Muscle of leg (tissue), 16 donors: ENCODE data around the gene TMPRSS11B. TPM values are rescaled to one million over a fixed set of nuclear protein-coding genes. Genes with fewer than 3 reads are reported as not detected.
"Not testable (repeated sequence)": the region's sequence is repeated elsewhere in the genome, so short reads cannot be mapped to it uniquely, and the experiment has no call there.

Experiments
- DNase-seq: peaks from one replicate; pipeline ENCODE4 v3.0.0; 2013
- H3K27ac ChIP-seq: one replicate; pipeline ENCODE4 v1.5.1; 2013; ENCODE audit warnings: mild to moderate bottlenecking, low read length, control low read depth
- H3K27me3 ChIP-seq: one replicate; pipeline ENCODE4 v1.6.1; 2013; ENCODE audit warnings: low read length; ENCODE audit not compliant: control insufficient read depth, insufficient read depth
- H3K36me3 ChIP-seq: one replicate; pipeline ENCODE4 v1.6.1; 2013; ENCODE audit warnings: low read length; ENCODE audit not compliant: control insufficient read depth, insufficient read depth
- H3K4me1 ChIP-seq: one replicate; pipeline ENCODE4 v1.6.1; 2013; ENCODE audit warnings: low read length; ENCODE audit not compliant: control insufficient read depth, insufficient read depth
- H3K4me3 ChIP-seq: one replicate; pipeline ENCODE4 v1.5.1; 2013; ENCODE audit warnings: low read length, control low read depth
- H3K9me3 ChIP-seq: replicated peaks from 2 replicates; pipeline ENCODE4 v1.6.1; 2013; ENCODE audit warnings: low read depth, low read length; ENCODE audit not compliant: control insufficient read depth
- WGBS: methylation state at CpG from one replicate; pipeline ENCODE4 v1.1.5; 2013; ENCODE audit warnings: missing lambda C conversion rate; ENCODE audit not compliant: insufficient coverage; 5-methylcytosine and 5-hydroxymethylcytosine counted together
- long read RNA-seq, 11 donors: transcript quantifications; one replicate each; lab custom pipeline, GENCODE V29; 2026
- polyA plus RNA-seq, 8 donors: library from polyadenylated mRNA; unstranded; fragments of 120-200 nt; gene quantifications; one replicate each; pipeline versions ENCODE4 v1.2.1 to v1.2.3, GENCODE V29; 2013; ENCODE audit warnings: inconsistent platforms in 1 of 8, low replicate concordance in 1 of 8; ENCODE audit not compliant: insufficient read length in 8 of 8, insufficient read depth in 1 of 8
- total RNA-seq: library from RNA; stranded (reverse); fragments of 120-200 nt; gene quantifications from one replicate; pipeline ENCODE4 v1.2.4, GENCODE V29; 2013

Gene TMPRSS11B
- not detected for total RNA-seq
- not detected for polyA plus RNA-seq
- long read RNA-seq, donor 1 = 0 reads
- long read RNA-seq, donor 2 = 0 reads
- long read RNA-seq, donor 3 = 0 reads
- long read RNA-seq, donor 4 = 0 reads
- long read RNA-seq, donor 5 = 0 reads
- long read RNA-seq, donor 6 = 0 reads
- long read RNA-seq, donor 7 = 0 reads
- long read RNA-seq, donor 8 = 0 reads
- long read RNA-seq, donor 9 = 0 reads
- long read RNA-seq, donor 10 = 0 reads
- long read RNA-seq, donor 11 = 0 reads

GRCh38 chr4:68245594-68245993 lies at the start of gene TMPRSS11B:
Gene TMPRSS11B, minus strand, starts transcription at chr4:68245694. Its CDS starts 136 bp downstream, at chr4:68245558.
- no peaks in the 10 kb centered on the region for H3K27me3 ChIP-seq
- WGBS = 91% methylated on average over 4 of the region's 6 CpGs
- H3K9me3 ChIP-seq = no peaks in the 10 kb centered on the region
- H3K4me1 ChIP-seq = no peaks in the 10 kb centered on the region
- no peak within 1 kb of the TSS for H3K27ac ChIP-seq
- no peak for DNase-seq
- no peaks in the 10 kb centered on the region for H3K36me3 ChIP-seq
- H3K4me3 ChIP-seq = no peak within 1 kb of the TSS

GRCh38 chr4:68291256-68291655 lies 45.8 kb upstream of the TMPRSS11B start:
- Histone ChIP-seq H3K4me1 (no peaks in the 10 kb centered on the region), H3K4me3 (no peak overlapping the region), H3K27me3 (no peaks in the 10 kb centered on the region), H3K9me3 (no peaks in the 10 kb centered on the region), H3K27ac (no peak overlapping the region), H3K36me3 (no peaks in the 10 kb centered on the region)
- no peak for DNase-seq
- no CpG with 5 or more reads among the region's 1 CpG for whole genome bisulfite sequencing

- Histone ChIP-seq H3K9me3 (no peaks in the 10 kb centered on the region), H3K4me1 (no peaks in the 10 kb centered on the region), H3K27me3 (no peaks in the 10 kb centered on the region), H3K4me3 (no peak overlapping the region), H3K27ac (no peak overlapping the region), H3K36me3 (no peaks in the 10 kb centered on the region)
- DNase-seq = no peak
- WGBS = no CpG with 5 or more reads among the region's 2 CpGs
Observed at GRCh38 chr4:68288393-68288740, 42.9 kb upstream of the TMPRSS11B start.

GRCh38 chr4:68287704-68288392 lies 42.4 kb upstream of the TMPRSS11B start:
- Histone ChIP-seq H3K4me1 (no peaks in the 10 kb centered on the region), H3K27ac (no peak overlapping the region), H3K27me3 (no peaks in the 10 kb centered on the region), H3K4me3 (no peak overlapping the region), H3K9me3 (no peaks in the 10 kb centered on the region), H3K36me3 (no peaks in the 10 kb centered on the region)
- no peak for DNase-seq
- WGBS = 60% methylated on average over 1 of the region's 3 CpGs

GRCh38 chr4:68283714-68284113 lies 38.2 kb upstream of the TMPRSS11B start:
- H3K4me1 ChIP-seq = no peaks in the 10 kb centered on the region
- H3K9me3 ChIP-seq = no peaks in the 10 kb centered on the region
- no peak for DNase-seq
- no peaks in the 10 kb centered on the region for H3K27me3 ChIP-seq
- no CpG with 5 or more reads among the region's 3 CpGs for WGBS
- no peak overlapping the region for H3K4me3 ChIP-seq
- no peak overlapping the region for H3K27ac ChIP-seq
- no peaks in the 10 kb centered on the region for H3K36me3 ChIP-seq

GRCh38 chr4:68283095-68283494 lies 37.6 kb upstream of the TMPRSS11B start:
- no peaks in the 10 kb centered on the region for H3K27me3 ChIP-seq
- no peaks in the 10 kb centered on the region for H3K4me1 ChIP-seq
- 95% methylated on average over 2 of the region's 2 CpGs for WGBS
- DNase-seq = no peak
- no peak overlapping the region for H3K4me3 ChIP-seq
- H3K27ac ChIP-seq = no peak overlapping the region
- H3K9me3 ChIP-seq = no peaks in the 10 kb centered on the region
- H3K36me3 ChIP-seq = no peaks in the 10 kb centered on the region

- H3K27me3 ChIP-seq, H3K4me3 ChIP-seq, H3K36me3 ChIP-seq, H3K9me3 ChIP-seq, H3K27ac ChIP-seq, DNase-seq, H3K4me1 ChIP-seq: not testable (repeated sequence)
- WGBS = 82% methylated on average over 3 of the region's 10 CpGs
Observed at GRCh38 chr4:68281796-68282740, 36.6 kb upstream of the TMPRSS11B start.

GRCh38 chr4:68278029-68278428 lies 32.5 kb upstream of the TMPRSS11B start:
- H3K27ac ChIP-seq = no peak overlapping the region
- no peak for DNase-seq
- H3K27me3 ChIP-seq = no peaks in the 10 kb centered on the region
- no peaks in the 10 kb centered on the region for H3K36me3 ChIP-seq
- 67% methylated on average over 1 of the region's 2 CpGs for WGBS
- no peaks in the 10 kb centered on the region for H3K9me3 ChIP-seq
- no peak overlapping the region for H3K4me3 ChIP-seq
- H3K4me1 ChIP-seq = no peaks in the 10 kb centered on the region

GRCh38 chr4:68277627-68278026 lies 32.1 kb upstream of the TMPRSS11B start:
- no peak for DNase-seq
- Histone ChIP-seq H3K36me3 (no peaks in the 10 kb centered on the region), H3K27ac (no peak overlapping the region), H3K4me1 (no peaks in the 10 kb centered on the region), H3K27me3 (no peaks in the 10 kb centered on the region), H3K9me3 (no peaks in the 10 kb centered on the region), H3K4me3 (no peak overlapping the region)
- WGBS = 46% methylated on average over 2 of the region's 2 CpGs

- no peak for DNase-seq
- no CpG with 5 or more reads among the region's 2 CpGs for WGBS
- H3K4me3 ChIP-seq = no peak overlapping the region
- no peaks in the 10 kb centered on the region for H3K9me3 ChIP-seq
- H3K27me3 ChIP-seq = no peaks in the 10 kb centered on the region
- H3K36me3 ChIP-seq = no peaks in the 10 kb centered on the region
- no peaks in the 10 kb centered on the region for H3K4me1 ChIP-seq
- no peak overlapping the region for H3K27ac ChIP-seq
Observed at GRCh38 chr4:68272860-68273259, 27.4 kb upstream of the TMPRSS11B start.
